CD4-positive, alpha-beta T cell (primary cell): ENCODE data around the gene TENM4. TPM values are rescaled to one million over a fixed set of nuclear protein-coding genes. Genes with fewer than 3 reads are reported as not detected.

Source experiments
- ATAC-seq: fragments of 200-7000 bp; cut with Tn5 transposase; one replicate; pipeline ENCODE4 v1.10.0; 2022; ENCODE audit warnings: mild to moderate bottlenecking; ENCODE audit not compliant: poor library complexity
- CTCF ChIA-PET: fragments of 350-600 bp; sonication (Branson Sonifier 250); formaldehyde crosslinking; loops from one replicate; lab custom pipeline; 2021; ENCODE audit warnings: antibody characterized with exemption, inconsistent platforms; lab: Charles Lee
- POLR2A ChIA-PET: fragments of 350-600 bp; sonication (Branson Sonifier 250); formaldehyde crosslinking; loops from one replicate; lab custom pipeline; 2021; ENCODE audit warnings: antibody characterized with exemption, inconsistent platforms; lab: Charles Lee
- DNase-seq, 14 experiments: peaks; one replicate each; pipeline ENCODE4 v3.0.0-alpha.2; 2013 to 2020; ENCODE audit warnings: mixed read lengths in 2 of 14
- H3K27ac ChIP-seq, 2 donors: one replicate each; pipeline versions ENCODE4 v1.5.1 to v1.7.0; 2013; ENCODE audit warnings: low read length in 2 of 2, low read depth in 1 of 2, mild to moderate bottlenecking in 1 of 2
- H3K27me3 ChIP-seq, 2 experiments: 1 replicate in 1 of 2; 2 replicates in 1 of 2; pipeline versions ENCODE4 v1.6.1 to v1.7.0; 2013; ENCODE audit warnings: low read length in 2 of 2, control low read depth in 1 of 2, mild to moderate bottlenecking in 1 of 2, moderate library complexity in 1 of 2; ENCODE audit not compliant: insufficient read depth in 2 of 2, control insufficient read depth in 1 of 2
- H3K36me3 ChIP-seq: one replicate; pipeline ENCODE4 v1.6.1; 2013; ENCODE audit warnings: low read length, control low read depth; ENCODE audit not compliant: insufficient read depth
- H3K4me1 ChIP-seq: one replicate; pipeline ENCODE4 v1.6.1; 2013; ENCODE audit warnings: low read length, control low read depth; ENCODE audit not compliant: insufficient read depth
- H3K4me3 ChIP-seq: one replicate; pipeline ENCODE4 v1.5.1; 2013; ENCODE audit warnings: mild to moderate bottlenecking, low read length, moderate library complexity
- H3K9me3 ChIP-seq, 2 experiments: 1 replicate in 1 of 2; 2 replicates in 1 of 2; pipeline versions ENCODE4 v1.6.1 to v1.7.0; 2013; ENCODE audit warnings: low read length in 2 of 2, mild to moderate bottlenecking in 2 of 2, control low read depth in 1 of 2, moderate library complexity in 1 of 2; ENCODE audit not compliant: control insufficient read depth in 1 of 2, insufficient read depth in 1 of 2
- H3K27ac Mint-ChIP-seq: one replicate; pipeline ENCODE4 v1.8.0; 2020; ENCODE audit warnings: mixed read lengths
- H3K27me3 Mint-ChIP-seq: one replicate; pipeline ENCODE4 v1.8.0; 2021; ENCODE audit warnings: mixed read lengths
- H3K36me3 Mint-ChIP-seq: one replicate; pipeline ENCODE4 v1.8.0; 2021; ENCODE audit warnings: low read depth, mixed read lengths
- H3K4me1 Mint-ChIP-seq: one replicate; pipeline ENCODE4 v1.8.0; 2021; ENCODE audit warnings: low read depth, mixed read lengths
- H3K4me3 Mint-ChIP-seq: one replicate; pipeline ENCODE4 v1.8.0; 2020; ENCODE audit warnings: mild to moderate bottlenecking, mixed read lengths
- H3K9me3 Mint-ChIP-seq: one replicate; pipeline ENCODE4 v1.8.0; 2020; ENCODE audit warnings: mixed read lengths
- CTCF ChIP-seq: fragments of 200-600 bp; IDR thresholded peaks from one replicate; pipeline ENCODE4 v1.8.0; 2022; ENCODE audit warnings: antibody characterized with exemption, mild to moderate bottlenecking
- intact Hi-C, 2 experiments: fragments of 100-400 bp; cut with DNase I in 1 of 2; cut with micrococcal nuclease in 1 of 2; formaldehyde crosslinking; loops; one replicate each; pipeline versions ENCODE4 v1.15.1 to v1.9.0; 2023 to 2025; cut with DNase I, micrococcal nuclease
- total RNA-seq, 174 experiments: library from RNA in 2 of 174; stranded (reverse) in 2 of 174; gene quantifications; one replicate each; pipeline ENCODE4 v1.2.3 and lab custom pipeline; 2021 to 2026

Gene TENM4
- total RNA-seq, 2 experiments from 2014 or later: 0.22 to 0.31 TPM

GRCh38 chr11:78878631-78879030 lies 562.2 kb downstream of the TENM4 start:
- no peak for TF ChIP-seq CTCF
- H3K36me3 Mint-ChIP-seq: no peaks in the 10 kb centered on the region
- peaks cover 27% of the 10 kb centered on the region for H3K27me3 Mint-ChIP-seq
- no peak overlapping the region for H3K4me3 Mint-ChIP-seq
- DNase-seq (no peak), ATAC-seq (no peak)
- peaks cover 0 to 15% of the 10 kb centered on the region in 2 experiments for H3K9me3 ChIP-seq
- H3K27ac Mint-ChIP-seq: no peak overlapping the region
- no peaks in the 10 kb centered on the region for H3K4me1 Mint-ChIP-seq
- H3K4me1 ChIP-seq: no peaks in the 10 kb centered on the region
- H3K4me3 ChIP-seq: no peak overlapping the region
- no peaks in the 10 kb centered on the region for H3K27me3 ChIP-seq
- intact Hi-C loops: no loop called here
- H3K9me3 Mint-ChIP-seq: peaks cover 4% of the 10 kb centered on the region
- H3K36me3 ChIP-seq: no peaks in the 10 kb centered on the region
- ChIA-PET POLR2A (no interaction called here), CTCF (no interaction called here)
- no peak overlapping the region for H3K27ac ChIP-seq

- H3K4me3 Mint-ChIP-seq: no peak overlapping the region
- Histone ChIP-seq H3K36me3 (no peaks in the 10 kb centered on the region), H3K4me3 (no peak overlapping the region), H3K4me1 (no peaks in the 10 kb centered on the region), H3K9me3 (peaks cover 0 to 15% of the 10 kb centered on the region in 2 experiments), H3K27ac (no peak overlapping the region), H3K27me3 (no peaks in the 10 kb centered on the region)
- no peaks in the 10 kb centered on the region for H3K36me3 Mint-ChIP-seq
- ATAC-seq (no peak), DNase-seq (no peak)
- H3K27me3 Mint-ChIP-seq: peaks cover 24% of the 10 kb centered on the region
- H3K9me3 Mint-ChIP-seq: peaks cover 3% of the 10 kb centered on the region
- H3K4me1 Mint-ChIP-seq: no peaks in the 10 kb centered on the region
- ChIA-PET CTCF (no interaction called here), POLR2A (no interaction called here)
- H3K27ac Mint-ChIP-seq: no peak overlapping the region
- TF ChIP-seq CTCF: no peak
- intact Hi-C loops: no loop called here
These were observed 564.2 kb downstream of the TENM4 start for GRCh38 chr11:78876676-78877075.

GRCh38 chr11:78870655-78871054 lies 570.2 kb downstream of the TENM4 start:
- ChIA-PET CTCF (no interaction called here), POLR2A (no interaction called here)
- Mint-ChIP-seq H3K27ac (no peak overlapping the region), H3K27me3 (peaks cover 41% of the 10 kb centered on the region), H3K36me3 (no peaks in the 10 kb centered on the region), H3K4me3 (no peak overlapping the region), H3K9me3 (no peaks in the 10 kb centered on the region), H3K4me1 (no peaks in the 10 kb centered on the region)
- intact Hi-C loops: no loop called here
- Histone ChIP-seq H3K9me3 (no peaks in the 10 kb centered on the region), H3K27me3 (no peaks in the 10 kb centered on the region), H3K27ac (no peak overlapping the region), H3K36me3 (no peaks in the 10 kb centered on the region), H3K4me1 (no peaks in the 10 kb centered on the region), H3K4me3 (no peak overlapping the region)
- DNase-seq (no peak), ATAC-seq (no peak)
- TF ChIP-seq CTCF: no peak
